ENCODE data around the gene SNAPC5.

DNA sequence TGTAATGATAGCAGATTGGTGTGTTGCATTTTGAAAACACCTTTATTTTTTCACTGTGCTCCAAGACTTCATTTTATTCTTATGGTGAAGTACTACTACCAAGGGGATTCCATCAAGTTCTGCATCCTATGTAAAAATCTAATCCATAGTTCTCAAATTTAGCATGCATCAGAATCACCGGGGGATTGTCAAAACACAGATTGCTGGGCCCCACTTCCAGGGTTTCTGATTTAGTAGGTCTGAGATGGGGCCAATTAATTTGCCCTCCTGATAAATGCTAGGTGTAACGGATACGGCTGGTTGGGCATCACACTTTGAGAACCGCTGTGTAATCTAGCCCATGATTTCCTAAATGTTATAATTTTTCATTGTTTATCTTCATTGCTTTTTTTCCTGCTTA lies 8.3 kb upstream of the SNAPC5 start:
- TF ChIP-seq, protein P1, sequence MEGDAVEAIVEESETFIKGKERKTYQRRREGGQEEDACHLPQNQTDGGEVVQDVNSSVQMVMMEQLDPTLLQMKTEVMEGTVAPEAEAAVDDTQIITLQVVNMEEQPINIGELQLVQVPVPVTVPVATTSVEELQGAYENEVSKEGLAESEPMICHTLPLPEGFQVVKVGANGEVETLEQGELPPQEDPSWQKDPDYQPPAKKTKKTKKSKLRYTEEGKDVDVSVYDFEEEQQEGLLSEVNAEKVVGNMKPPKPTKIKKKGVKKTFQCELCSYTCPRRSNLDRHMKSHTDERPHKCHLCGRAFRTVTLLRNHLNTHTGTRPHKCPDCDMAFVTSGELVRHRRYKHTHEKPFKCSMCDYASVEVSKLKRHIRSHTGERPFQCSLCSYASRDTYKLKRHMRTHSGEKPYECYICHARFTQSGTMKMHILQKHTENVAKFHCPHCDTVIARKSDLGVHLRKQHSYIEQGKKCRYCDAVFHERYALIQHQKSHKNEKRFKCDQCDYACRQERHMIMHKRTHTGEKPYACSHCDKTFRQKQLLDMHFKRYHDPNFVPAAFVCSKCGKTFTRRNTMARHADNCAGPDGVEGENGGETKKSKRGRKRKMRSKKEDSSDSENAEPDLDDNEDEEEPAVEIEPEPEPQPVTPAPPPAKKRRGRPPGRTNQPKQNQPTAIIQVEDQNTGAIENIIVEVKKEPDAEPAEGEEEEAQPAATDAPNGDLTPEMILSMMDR (conservative IDR thresholded peaks at IDR 0.05): no peak
- no peak for TF ChIP-seq EZH2 (IDR thresholded peaks at IDR 0.05; ENCODE audit: low read depth)
